HG02938 (cell line): Measurements from ENCODE around the gene UBE2B.
A peak's percentile ranks its signal among the peaks of the same experiment; 100 is the strongest.
"Not testable (repeated sequence)": the region's sequence is repeated elsewhere in the genome, so short reads cannot be mapped to it uniquely, and the experiment has no call there.

Experiments used
- ATAC-seq: cut with Tn5 transposase; IDR thresholded peaks from one replicate; pipeline ENCODE4 v1.9.1; 2021; ENCODE audit warnings: mild to moderate bottlenecking, moderate library complexity; ENCODE audit not compliant: unreplicated experiment

The UBE2B gene

DNA sequence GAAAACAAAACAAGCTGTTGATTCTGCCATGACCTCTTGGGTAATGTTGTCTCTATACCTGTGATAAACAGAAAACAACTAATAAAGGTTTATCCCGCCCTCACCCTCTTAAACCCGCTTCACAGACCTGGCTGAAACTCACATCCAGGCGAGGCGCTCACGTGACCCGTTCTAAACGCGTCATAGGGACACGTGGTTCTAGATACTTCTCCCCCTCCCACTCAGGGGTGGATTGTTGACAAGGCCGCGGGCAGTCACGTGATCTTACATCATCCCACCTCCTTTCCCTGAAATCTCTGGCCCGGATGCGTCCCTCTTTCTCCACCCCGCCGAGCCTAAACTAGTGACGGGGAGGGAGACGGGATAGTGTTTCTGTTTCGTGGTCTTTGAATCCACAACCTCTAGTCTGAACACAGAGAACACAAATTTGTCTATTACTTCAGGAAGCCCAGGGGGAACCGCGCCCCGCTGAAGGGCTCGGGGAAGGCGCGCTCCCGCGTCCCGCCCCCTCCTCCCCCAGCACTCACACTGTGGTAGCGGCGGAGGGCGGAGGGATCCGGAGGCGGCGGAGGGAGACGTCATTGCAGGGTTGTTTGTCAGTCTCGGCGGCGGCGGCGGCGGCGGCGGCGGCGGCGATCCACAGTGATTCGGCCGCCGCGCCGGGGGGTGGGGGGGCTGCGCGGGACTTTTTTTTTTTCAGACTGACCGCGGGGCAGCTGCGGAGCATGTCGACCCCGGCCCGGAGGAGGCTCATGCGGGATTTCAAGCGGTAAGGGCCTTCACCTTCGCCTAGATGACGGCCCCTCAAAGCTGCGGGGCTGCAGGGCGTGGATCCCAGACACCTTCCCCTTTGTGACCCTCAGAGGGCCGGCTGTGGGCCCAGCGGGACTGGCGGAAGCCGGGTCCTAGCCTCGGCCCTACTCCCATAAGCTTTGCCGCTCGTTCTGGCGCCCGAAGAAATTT lies at the start of gene UBE2B:
Gene UBE2B, plus strand, starts transcription at position 699 of the 963 bp plus-strand sequence. Its CDS starts 27 bp downstream, at position 726.
- ATAC-seq, result peak; percentile 71

DNA sequence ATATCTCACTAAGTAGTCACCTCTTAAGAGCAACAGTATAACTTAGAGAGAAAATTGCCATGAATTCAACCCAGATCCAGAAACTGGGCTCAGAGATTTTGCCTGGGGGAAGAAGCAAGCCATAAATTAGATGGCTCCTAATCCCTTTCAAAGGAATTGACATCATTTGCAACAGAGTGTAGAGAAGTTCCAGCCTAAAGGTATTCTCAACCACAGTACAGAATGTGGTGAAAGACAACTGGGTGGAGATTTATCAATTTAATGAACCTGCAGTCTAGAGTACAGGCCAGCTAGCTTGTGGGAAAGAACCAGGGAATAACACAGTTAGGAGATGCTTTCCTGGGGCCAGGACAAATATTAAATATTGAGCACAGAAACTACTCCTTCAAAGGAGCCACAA lies 44.0 kb upstream of the UBE2B start:
- no peak for ATAC-seq

DNA sequence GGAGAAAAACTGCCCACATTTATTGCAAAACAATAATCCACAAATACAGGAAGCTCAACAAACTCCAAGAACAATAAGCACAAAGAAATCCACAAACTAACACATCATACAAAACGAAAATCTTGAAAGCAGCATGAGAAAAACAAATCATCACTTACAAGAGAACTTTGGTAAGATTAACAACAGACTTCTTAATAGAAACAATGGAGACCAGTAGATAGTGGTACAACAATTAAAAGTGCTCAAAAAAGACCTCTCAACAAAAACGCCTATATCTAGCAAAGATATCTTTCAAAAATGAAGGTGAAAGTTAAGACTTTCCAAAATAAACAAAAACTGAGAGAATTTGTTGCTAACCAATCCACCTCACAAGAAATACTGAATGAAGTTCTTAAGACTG lies 42.8 kb upstream of the UBE2B start:
- no peak for ATAC-seq

- ATAC-seq, result not testable (repeated sequence)
Observed at GRCh38 chr5:134336833-134337232, 34.5 kb upstream of the UBE2B start.

DNA sequence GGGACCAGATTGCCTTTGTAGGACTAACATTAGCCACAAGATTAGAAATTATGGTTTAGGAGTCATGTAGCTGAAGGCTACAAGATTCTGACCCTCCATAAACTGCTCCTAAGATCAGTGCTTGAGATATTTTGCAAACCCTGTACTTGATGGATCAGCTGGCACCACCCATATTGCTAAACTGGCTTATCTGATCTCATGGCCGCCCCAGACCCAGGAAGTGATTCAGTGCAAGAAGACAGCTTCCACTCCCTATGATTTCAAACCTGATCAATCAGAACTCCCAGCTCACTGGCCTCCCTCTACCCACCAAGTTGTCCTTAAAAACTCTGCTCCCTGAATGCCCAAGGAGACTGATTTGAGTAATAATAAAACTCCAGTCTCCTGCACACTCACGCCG lies 27.9 kb upstream of the UBE2B start:
- ATAC-seq, result not testable (repeated sequence)

GRCh38 chr5:134345476-134345875 lies 25.9 kb upstream of the UBE2B start:
- ATAC-seq, result not testable (repeated sequence)

GRCh38 chr5:134345996-134346395 lies 25.4 kb upstream of the UBE2B start:
- no peak for ATAC-seq

GRCh38 chr5:134349463-134349862 lies 21.9 kb upstream of the UBE2B start:
- no peak for ATAC-seq

DNA sequence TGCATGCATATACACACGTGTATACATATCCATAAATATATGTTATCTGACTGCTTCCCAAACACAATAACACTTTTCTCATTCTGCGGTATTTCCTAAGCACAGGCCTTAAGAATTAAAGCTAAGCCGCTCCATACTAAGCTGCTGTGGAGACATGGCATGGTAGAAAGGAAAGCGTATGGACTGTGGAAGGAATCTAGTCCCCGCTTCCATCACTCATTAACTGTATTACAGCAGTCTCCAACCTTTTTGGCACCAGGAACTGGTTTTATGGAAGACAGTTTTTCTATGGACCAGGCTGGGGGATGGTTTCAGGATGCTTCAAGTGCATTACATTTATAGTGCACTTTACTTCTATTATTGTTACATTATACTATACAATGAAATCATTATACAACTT lies 15.7 kb upstream of the UBE2B start:
- no peak for ATAC-seq

DNA sequence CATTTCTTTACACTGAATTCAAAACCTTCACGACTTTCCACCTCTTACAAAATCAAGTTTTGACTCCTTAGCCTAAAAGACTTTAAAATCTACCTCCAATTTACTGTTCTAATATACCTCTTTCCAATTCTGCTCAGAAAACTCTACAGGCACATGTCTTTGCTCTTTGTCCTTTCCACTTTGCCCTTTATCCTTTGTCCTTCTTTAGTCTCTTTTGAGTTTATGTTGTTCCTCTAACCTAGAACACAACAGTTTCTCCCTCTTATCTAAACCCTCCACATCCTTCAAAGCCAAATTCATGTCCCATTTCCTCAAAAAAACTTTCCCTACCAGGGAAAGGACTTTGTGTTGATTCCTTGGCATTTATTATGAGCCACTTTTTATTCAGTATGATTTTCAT lies 5.8 kb upstream of the UBE2B start:
- no peak for ATAC-seq

GRCh38 chr5:134370311-134370870 lies 978 bp upstream of the UBE2B start:
- ATAC-seq, result peak; percentile 3

- ATAC-seq, result no peak
Observed at GRCh38 chr5:134371834-134372340, 518 bp downstream of the UBE2B start.

- not testable (repeated sequence) for ATAC-seq
Observed at GRCh38 chr5:134373633-134374032, 2.3 kb downstream of the UBE2B start.

GRCh38 chr5:134374232-134374631 lies 2.9 kb downstream of the UBE2B start:
- ATAC-seq, result no peak

GRCh38 chr5:134380346-134380745 lies 9.0 kb downstream of the UBE2B start:
- ATAC-seq, result no peak

DNA sequence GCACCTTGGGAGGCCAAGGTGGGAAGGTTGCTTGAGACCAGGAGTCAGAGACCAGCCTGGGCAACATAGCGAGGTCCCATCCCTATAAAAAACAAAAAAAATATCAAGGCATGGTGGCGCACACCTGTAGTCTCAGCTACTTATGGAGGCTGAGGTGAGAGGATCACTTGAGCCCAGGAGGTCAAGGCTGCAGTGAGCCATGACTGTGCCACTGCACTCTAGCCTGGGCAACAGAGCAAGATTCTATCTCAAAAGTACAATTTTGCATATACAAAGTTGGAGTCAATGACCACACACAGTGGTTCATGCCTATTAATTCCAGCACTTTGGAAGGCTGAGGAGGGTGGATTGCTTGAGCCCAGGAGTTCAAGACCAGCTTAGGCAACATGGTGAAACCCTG lies 10.8 kb downstream of the UBE2B start:
- ATAC-seq, result not testable (repeated sequence)

DNA sequence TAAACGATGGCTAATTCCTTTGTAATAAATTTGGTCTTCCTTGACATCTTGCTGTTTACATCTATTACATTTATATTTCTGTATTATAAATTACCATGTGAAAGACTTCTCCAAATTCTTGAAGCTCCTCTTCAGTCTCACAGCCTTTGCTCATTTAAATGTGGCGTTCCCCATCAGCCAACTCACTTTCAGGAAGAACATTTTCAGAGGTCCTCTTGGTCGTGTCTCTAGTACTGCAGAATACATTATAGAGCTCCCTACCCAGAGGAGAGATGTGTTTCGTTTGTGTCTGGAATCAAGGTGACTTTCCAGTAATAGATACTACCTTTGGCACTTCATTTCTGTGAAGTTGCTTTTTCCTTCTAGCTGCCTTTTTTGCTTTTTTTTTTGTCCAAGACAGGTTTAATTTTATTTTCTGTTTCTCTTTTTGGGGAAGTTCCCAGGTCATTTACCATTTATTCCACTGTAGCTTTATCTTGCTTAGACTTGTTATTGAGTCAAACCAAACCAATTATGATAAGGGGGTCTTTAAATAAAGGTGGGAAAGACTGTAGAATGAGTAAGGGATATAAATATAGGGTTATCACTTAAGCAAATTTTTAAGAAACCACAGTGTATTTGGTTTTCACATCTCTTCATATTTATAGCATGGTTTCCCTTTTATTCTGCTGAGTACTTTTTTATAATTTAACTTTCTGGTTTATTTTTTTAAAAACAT lies 12.8 kb downstream of the UBE2B start:
- ATAC-seq, result no peak

GRCh38 chr5:134387443-134387842 lies 16.1 kb downstream of the UBE2B start:
- ATAC-seq, result no peak

- ATAC-seq, result no peak
Observed at GRCh38 chr5:134392301-134392700, 20.9 kb downstream of the UBE2B start.

DNA sequence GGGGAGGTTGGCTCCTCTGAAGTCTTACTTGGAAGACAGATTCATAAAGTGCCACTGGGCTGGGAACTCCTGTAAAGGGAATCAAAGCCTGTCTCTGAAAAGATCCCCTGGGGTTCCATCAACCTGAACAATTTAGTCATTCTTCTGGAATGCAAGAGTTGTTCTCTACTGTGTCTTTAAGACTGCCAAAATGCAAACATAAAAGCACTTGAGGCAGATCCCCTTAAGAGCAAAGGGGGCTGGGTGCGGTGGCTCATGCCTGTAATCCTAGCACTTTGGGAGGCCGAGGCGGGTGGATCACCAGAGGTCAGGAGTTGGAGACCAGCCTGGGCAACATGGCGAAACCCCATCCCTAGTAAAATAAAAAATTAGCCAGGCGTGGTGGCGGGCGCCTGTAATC lies 23.6 kb downstream of the UBE2B start:
- no peak for ATAC-seq

- ATAC-seq, result no peak
Observed at GRCh38 chr5:134396274-134396673, 24.9 kb downstream of the UBE2B start.
